GM18858 (cell line): ENCODE measurements around the gene TFF2.

Experiments
- ATAC-seq: cut with Tn5 transposase; IDR thresholded peaks from one replicate; pipeline ENCODE4 v1.9.1; 2021; ENCODE audit not compliant: unreplicated experiment

TFF2 gene

GRCh38 chr21:42346866-42347600 lies 3.8 kb downstream of the TFF2 start:
- no peak for ATAC-seq

DNA sequence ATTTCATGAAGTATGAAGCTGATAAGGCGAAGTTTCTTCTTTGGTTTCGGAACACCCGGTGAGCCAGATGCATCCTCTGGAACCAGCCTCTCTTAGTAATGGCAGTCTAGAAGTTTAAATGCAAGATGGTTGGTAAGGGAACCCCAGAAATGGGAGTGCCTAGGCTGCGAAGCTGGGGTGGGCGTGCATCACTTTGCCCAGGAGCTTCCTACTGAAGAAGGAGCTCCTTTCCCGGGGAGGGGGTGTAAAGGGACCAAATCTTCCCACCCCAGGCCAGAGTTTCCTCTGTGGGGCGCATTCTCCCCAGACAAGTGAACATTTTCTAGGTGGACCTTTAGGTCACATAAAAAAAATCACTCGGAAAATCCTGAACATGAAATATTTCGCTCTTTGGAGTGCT lies 4.4 kb downstream of the TFF2 start:
- no peak for ATAC-seq

GRCh38 chr21:42344631-42345030 lies 6.2 kb downstream of the TFF2 start:
- ATAC-seq = no peak

- no peak for ATAC-seq
Observed at GRCh38 chr21:42343963-42344510, 6.8 kb downstream of the TFF2 start.

- no peak for ATAC-seq
Observed at GRCh38 chr21:42343556-42343955, 7.2 kb downstream of the TFF2 start.

GRCh38 chr21:42343101-42343500 lies 7.7 kb downstream of the TFF2 start:
- no peak for ATAC-seq

GRCh38 chr21:42341776-42342542 lies 8.8 kb downstream of the TFF2 start:
- no peak for ATAC-seq

DNA sequence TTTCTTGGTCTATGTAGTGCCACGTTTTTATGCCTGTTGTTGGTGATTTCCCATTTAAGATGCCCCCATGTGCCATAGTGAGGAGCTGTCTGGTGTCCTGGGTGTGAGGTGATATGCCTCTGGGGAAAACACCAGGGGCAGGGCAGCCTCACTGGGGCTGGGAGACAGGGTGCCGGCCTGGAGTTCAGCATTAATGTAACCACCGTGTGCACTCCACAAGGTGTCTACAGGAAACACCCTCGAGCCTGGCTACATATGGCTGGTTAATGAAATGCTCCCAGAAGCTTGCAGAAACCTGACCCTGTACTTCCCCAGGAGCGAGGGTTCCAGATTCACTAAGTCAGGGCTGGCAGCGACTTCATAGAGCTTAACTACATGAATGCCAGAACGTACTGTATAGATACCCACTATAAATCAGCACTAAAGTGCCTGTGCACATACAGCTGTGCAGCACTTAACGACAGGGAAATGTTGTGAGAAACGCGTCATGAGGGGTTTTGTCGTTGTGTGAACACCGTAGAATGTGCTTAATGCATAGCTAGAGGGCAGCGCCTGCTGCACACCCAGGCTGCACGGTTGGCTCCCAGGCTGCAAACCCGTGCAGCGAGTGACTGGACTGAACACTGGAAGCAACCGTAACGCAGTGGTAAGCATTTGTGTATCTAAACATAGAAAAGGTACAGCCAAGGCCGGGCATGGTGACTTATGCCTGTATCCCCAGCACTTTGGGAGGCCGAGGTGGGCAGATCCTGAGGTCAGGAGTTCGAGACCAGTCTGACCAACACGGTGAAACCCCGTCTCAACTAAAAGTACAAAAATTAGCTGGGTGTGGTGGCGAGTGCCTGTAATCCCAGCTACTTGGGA lies 10.4 kb downstream of the TFF2 start:
- no peak for ATAC-seq

GRCh38 chr21:42338729-42339715 lies 11.8 kb downstream of the TFF2 start:
- no peak for ATAC-seq

DNA sequence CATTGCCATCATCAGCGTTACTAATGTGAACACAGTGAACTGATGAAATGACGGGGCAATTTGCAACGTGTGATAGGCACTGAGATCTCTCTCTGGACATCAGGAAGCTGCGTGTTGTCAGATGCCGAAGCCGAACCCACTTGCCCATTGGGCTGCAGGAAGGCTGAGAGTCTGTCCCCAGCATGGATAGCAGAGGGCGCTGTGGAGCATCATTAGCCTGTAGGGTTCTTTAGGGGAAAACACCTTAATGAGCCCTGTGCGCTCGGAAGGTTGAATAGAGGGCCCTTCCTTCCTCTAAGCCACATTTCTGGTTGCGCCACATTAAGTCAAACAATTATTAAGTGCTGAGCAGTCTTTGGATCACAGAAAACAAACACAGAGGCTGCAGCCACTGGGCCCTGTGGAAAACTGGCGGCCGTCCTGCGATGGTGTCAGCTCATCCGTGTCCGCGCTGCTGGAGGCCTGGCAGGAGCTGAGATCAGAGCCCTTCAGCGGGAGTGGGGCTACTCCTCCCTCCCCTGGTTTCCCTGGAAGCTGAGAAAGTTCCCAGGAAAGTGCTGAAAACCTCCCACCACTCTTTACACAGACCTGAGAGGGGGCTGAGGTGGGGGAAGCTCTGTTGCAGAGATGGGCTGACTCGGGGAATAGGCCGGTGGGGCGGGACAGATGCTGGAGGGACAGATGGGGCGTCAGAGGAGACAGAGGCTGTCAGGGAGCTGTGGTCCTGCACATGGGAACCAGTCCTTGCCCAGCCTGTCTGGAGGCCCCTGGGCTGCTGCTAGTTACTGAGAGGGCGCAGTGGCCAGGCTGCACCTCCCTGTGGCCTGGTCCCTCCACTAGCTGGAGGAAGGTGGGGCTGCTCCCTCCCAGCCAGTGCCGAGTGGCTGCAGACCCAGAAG lies 12.7 kb downstream of the TFF2 start:
- no peak for ATAC-seq

- ATAC-seq = no peak
Observed at GRCh38 chr21:42337276-42337675, 13.5 kb downstream of the TFF2 start.

- ATAC-seq = no peak
Observed at GRCh38 chr21:42336054-42336453, 14.7 kb downstream of the TFF2 start.

DNA sequence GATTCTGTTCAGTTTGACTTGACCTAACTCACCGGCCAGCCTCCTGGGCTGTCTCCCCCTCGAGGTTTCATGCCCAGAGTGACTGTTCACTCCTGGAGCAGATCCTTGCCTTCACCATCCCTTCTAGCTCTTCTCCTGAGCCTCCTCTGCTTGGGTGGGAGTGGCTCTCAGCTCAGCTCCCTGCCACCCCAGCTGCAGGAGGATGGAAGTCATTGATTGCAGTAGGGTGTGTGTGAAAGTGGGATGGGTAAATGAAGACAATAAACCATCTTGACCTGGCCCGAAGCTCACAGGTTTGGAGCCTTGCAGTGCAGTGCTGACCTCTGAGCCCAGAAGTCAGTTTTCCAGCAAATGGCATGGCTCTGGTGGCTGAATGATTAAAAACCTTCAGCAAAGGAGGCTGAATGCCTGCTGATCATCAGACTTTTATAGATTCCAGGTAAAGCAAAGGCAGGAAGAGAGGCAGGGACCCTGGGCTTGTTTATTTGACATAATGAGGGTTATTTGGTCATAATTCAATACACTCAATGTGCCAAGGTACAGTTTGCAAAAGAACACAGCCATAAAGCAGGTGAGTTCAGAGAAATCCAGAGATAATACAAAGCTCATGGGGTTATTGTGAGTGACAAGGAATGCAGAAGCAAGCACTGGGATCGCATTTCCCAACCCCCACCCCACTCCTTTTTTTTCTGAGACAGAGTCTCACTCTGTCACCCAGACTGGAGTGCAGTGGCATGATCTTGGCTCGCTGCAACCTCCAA lies 18.1 kb downstream of the TFF2 start:
- no peak for ATAC-seq

DNA sequence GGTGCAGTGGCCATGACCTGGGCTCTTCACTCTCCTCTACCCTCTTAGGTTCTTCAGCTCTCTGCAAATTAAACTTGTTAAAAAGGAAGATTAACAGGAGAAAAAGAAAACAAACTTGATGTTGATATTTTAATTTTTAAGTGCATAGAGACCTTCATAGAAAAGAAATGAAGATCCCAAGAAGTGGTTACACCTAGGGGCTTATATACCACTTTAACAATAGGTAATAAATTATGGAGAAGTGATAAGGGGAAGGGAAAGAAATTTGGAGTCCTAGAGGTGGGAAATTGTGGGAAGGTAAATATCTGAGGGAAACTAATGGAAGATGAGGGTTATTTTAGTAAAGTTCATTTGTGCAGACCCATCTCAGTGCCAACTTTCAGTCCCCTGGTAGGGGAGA lies 19.1 kb downstream of the TFF2 start:
- no peak for ATAC-seq

GRCh38 chr21:42330380-42331371 lies 20.1 kb downstream of the TFF2 start:
- ATAC-seq = no peak

- ATAC-seq = no peak
Observed at GRCh38 chr21:42324896-42325295, 25.9 kb downstream of the TFF2 start.

DNA sequence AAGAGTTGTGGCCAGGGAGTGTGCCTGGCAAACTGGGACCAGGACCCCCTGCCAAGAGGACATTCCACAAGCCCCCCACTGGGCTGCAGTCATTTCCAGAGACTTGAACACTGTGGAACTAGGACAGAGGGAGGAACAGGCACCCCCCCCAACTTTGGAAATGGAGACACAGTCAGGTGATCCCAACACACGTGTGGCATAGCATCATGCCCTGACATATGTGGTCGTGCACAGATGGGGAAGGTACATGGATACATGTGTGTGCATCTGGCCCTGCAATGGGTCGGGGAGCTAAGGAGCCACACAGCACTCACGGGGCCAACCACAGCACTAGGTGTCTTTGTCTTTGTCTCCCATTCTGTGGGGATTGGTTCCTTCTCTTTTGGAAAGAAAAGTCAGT lies 28.9 kb downstream of the TFF2 start:
- ATAC-seq = no peak
